DND-41 (cell line): ENCODE results near the gene BRD7.
A peak's percentile ranks its signal among the peaks of the same experiment; 100 is the strongest.

Experiments used
- ATAC-seq: fragments of 200-7000 bp; cut with Tn5 transposase; 3 replicates; pipeline ENCODE4 v1.9.1; 2021; ENCODE audit warnings: low read depth; ENCODE audit not compliant: insufficient read depth
- DNase-seq: peaks from one replicate; pipeline ENCODE4 v3.0.0-alpha.2; 2020
- H2AFZ ChIP-seq: 2 replicates; pipeline ENCODE4 v1.6.0; 2012; ENCODE audit warnings: low read depth, low read length
- H3K27ac ChIP-seq: 2 replicates; pipeline ENCODE4 v1.5.1; 2012; ENCODE audit warnings: low read length, inconsistent platforms
- H3K27me3 ChIP-seq: fragments of 200-600 bp; sonication (generic); 2 replicates; pipeline ENCODE4 v1.6.0; 2012; ENCODE audit warnings: low read length, mild to moderate bottlenecking, inconsistent platforms; ENCODE audit not compliant: insufficient read depth, poor library complexity
- H3K36me3 ChIP-seq: 2 replicates; pipeline ENCODE4 v1.5.1; 2012; ENCODE audit warnings: low read length, inconsistent platforms; ENCODE audit not compliant: insufficient read depth
- H3K4me1 ChIP-seq: 2 replicates; pipeline ENCODE4 v1.5.1; 2012; ENCODE audit warnings: mild to moderate bottlenecking, low read length; ENCODE audit not compliant: insufficient read depth
- H3K4me2 ChIP-seq: 2 replicates; pipeline ENCODE4 v1.6.0; 2012; ENCODE audit warnings: mild to moderate bottlenecking, moderate library complexity, low read length, inconsistent platforms; ENCODE audit not compliant: insufficient read depth
- H3K4me3 ChIP-seq, 2 experiments: fragments of 200-600 bp in 1 of 2; shearing (Covaris generic) in 1 of 2; 2 replicates each; pipeline ENCODE4 v1.5.1; 2012 to 2016; ENCODE audit warnings: inconsistent platforms in 2 of 2, low read length in 2 of 2, mild to moderate bottlenecking in 2 of 2, low read depth in 1 of 2, moderate library complexity in 1 of 2
- H3K79me2 ChIP-seq: 2 replicates; pipeline ENCODE4 v1.6.0; 2012; ENCODE audit warnings: low read length, inconsistent platforms; ENCODE audit not compliant: insufficient read depth
- H3K9ac ChIP-seq: 2 replicates; pipeline ENCODE4 v1.6.0; 2012; ENCODE audit warnings: low read depth, mild to moderate bottlenecking, inconsistent platforms, low read length, moderate library complexity
- H3K9me3 ChIP-seq: 2 replicates; pipeline ENCODE4 v1.5.1; 2012; ENCODE audit warnings: low read length, moderate library complexity, mild to moderate bottlenecking, inconsistent platforms; ENCODE audit not compliant: insufficient read depth, severe bottlenecking
- H4K20me1 ChIP-seq: 2 replicates; pipeline ENCODE4 v1.6.0; 2012; ENCODE audit warnings: low read length; ENCODE audit not compliant: insufficient read depth
- EZH2 ChIP-seq: IDR thresholded peaks from 3 replicates; pipeline ENCODE4 v1.6.1; 2012; ENCODE audit warnings: borderline replicate concordance, low read depth, mild to moderate bottlenecking, moderate library complexity, low read length, inconsistent platforms; ENCODE audit not compliant: severe bottlenecking
- TF ChIP-seq, protein P1 (sequence below): IDR thresholded peaks from 2 replicates; pipeline ENCODE4 v1.5.1; 2012; ENCODE audit warnings: borderline replicate concordance, low read length, moderate library complexity, mild to moderate bottlenecking; ENCODE audit not compliant: poor library complexity, severe bottlenecking; ENCODE audit errors: extremely low read depth

Gene BRD7

DNA sequence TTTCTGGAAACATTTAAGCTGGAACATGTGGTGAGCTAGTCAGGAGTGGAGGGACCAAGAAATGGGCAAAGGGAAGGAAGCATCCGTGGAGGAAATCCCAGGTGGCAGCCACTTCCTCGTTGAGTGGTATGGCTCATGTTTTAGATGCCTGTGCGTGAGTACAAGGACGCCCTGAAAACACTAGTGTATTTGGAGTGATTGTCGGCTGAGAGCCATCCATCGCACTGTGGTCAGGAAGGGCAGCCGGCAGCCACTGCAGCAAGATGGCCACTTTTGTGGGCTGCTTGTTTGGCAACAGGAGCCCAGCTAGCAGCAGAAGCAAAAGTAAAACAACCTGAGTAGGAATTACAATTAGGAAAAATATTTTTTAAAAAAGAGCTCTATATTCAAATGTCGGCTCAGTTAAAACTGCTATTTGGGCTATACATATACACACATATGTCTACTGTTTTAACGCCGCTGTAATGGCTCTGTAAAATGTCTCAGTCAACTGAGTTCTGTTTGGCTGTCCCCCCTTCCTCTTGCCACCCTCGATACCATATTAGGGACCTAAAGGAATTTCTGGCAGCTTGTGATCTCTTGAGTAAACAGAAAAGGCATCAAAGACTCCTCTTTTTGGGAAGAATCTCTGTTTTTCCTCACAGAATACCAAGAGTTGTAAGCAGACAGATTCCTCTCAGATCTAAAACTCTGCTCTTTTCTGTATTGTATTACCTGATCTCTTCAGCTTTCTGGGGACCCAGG lies 39.2 kb downstream of the BRD7 start:
- H3K9ac ChIP-seq: no peak overlapping the region
- H4K20me1 ChIP-seq: peaks cover 20% of the 10 kb centered on the region; the same call in 1 of the 2 replicates
- H3K36me3 ChIP-seq: peaks cover 96% of the 10 kb centered on the region
- H3K4me3 ChIP-seq: no peak overlapping the region
- no peak overlapping the region for H3K4me2 ChIP-seq
- no peaks in the 10 kb centered on the region for H3K4me1 ChIP-seq
- TF ChIP-seq, protein P1, sequence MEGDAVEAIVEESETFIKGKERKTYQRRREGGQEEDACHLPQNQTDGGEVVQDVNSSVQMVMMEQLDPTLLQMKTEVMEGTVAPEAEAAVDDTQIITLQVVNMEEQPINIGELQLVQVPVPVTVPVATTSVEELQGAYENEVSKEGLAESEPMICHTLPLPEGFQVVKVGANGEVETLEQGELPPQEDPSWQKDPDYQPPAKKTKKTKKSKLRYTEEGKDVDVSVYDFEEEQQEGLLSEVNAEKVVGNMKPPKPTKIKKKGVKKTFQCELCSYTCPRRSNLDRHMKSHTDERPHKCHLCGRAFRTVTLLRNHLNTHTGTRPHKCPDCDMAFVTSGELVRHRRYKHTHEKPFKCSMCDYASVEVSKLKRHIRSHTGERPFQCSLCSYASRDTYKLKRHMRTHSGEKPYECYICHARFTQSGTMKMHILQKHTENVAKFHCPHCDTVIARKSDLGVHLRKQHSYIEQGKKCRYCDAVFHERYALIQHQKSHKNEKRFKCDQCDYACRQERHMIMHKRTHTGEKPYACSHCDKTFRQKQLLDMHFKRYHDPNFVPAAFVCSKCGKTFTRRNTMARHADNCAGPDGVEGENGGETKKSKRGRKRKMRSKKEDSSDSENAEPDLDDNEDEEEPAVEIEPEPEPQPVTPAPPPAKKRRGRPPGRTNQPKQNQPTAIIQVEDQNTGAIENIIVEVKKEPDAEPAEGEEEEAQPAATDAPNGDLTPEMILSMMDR: no peak
- TF ChIP-seq EZH2: no peak
- ATAC-seq: no peak
- peaks cover 10% of the 10 kb centered on the region; the same call in 1 of the 2 replicates for H3K79me2 ChIP-seq
- no peak overlapping the region for H3K27ac ChIP-seq
- DNase-seq: no peak
- H3K27me3 ChIP-seq: no peaks in the 10 kb centered on the region
- H3K9me3 ChIP-seq: no peaks in the 10 kb centered on the region
- no peak overlapping the region for H2AFZ ChIP-seq

DNA sequence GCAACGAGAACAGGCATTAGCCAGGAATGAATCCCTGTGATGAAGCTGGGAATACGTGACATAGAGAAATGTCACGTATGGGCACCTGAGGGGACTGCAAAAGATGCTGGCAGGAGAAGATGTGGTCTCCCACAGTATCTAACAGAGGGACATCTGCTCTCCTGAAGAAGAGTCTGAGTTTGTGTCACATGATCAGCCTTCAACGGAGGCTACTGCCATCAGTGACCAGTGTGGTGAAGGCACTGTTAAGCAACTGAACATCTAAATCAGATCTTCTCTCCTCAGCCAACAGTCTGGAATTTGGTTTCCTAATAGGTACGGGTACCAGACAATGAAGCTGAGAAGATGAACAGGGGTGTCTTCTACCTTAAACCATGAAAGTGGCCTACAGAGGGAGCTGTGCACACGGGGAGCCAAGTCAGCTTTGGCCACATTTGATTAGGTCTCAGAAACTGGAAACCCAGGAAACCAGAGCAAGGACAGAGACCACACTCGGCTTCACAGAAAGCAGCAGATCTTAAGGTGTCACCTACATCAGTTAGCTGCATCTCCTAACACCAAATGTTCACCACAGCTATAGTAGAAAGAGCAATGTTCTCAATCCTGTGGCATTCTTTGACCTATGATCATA lies 41.8 kb downstream of the BRD7 start:
- no peak overlapping the region for H2AFZ ChIP-seq
- no peaks in the 10 kb centered on the region for H3K27me3 ChIP-seq
- TF ChIP-seq EZH2: no peak
- TF ChIP-seq, protein P1: peak; percentile 50
- H3K36me3 ChIP-seq: peaks cover 95% of the 10 kb centered on the region
- no peaks in the 10 kb centered on the region for H3K4me1 ChIP-seq
- H3K9me3 ChIP-seq: no peaks in the 10 kb centered on the region
- ATAC-seq: peak; percentile 62; the same call in 1 of the 3 replicates
- H3K9ac ChIP-seq: no peak overlapping the region
- H3K79me2 ChIP-seq: 0 out of 2 replicates have a peak, but pooled peaks cover 5% of the 10 kb centered on the region
- DNase-seq: no peak
- H3K4me3 ChIP-seq: no peak overlapping the region
- H3K4me2 ChIP-seq: no peak overlapping the region
- no peak overlapping the region for H3K27ac ChIP-seq
- H4K20me1 ChIP-seq: peaks cover 22% of the 10 kb centered on the region; the same call in 1 of the 2 replicates

DNA sequence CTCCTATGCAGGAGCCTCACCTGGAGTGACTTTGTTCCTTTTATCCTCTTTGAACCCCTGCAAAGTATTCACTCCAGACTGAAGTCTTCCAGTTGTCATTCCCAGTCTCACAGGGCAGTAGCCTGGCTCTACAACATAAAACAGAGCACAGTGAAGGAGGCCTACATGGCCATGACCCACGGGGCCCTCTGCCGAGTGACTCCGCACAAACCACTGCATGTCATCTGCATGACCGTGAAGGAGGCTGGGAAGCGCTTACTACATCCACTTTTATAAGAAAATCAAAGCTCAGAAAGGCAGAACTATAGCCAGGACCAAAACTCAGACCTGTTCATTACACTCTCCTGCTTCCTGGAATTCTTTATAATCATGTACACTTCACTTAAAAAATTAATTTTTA lies 42.5 kb downstream of the BRD7 start:
- H3K4me3 ChIP-seq: no peak overlapping the region
- no peak overlapping the region for H3K27ac ChIP-seq
- H4K20me1 ChIP-seq: peaks cover 16% of the 10 kb centered on the region; the same call in 1 of the 2 replicates
- no peaks in the 10 kb centered on the region for H3K27me3 ChIP-seq
- ATAC-seq (no peak), DNase-seq (no peak)
- no peak overlapping the region for H3K4me2 ChIP-seq
- H3K4me1 ChIP-seq: no peaks in the 10 kb centered on the region
- peaks cover 94% of the 10 kb centered on the region for H3K36me3 ChIP-seq
- H3K9ac ChIP-seq: no peak overlapping the region
- H2AFZ ChIP-seq: no peak overlapping the region
- no peaks in the 10 kb centered on the region for H3K79me2 ChIP-seq
- TF ChIP-seq, protein P1: no peak
- TF ChIP-seq EZH2: no peak
- H3K9me3 ChIP-seq: no peaks in the 10 kb centered on the region
